Hepatocyte (in vitro differentiated cells): Measurements from ENCODE around the gene PTPRC. TPM values are rescaled to one million over a fixed set of nuclear protein-coding genes. Genes with fewer than 3 reads are reported as not detected.

Source experiments
- DNase-seq: peaks from one replicate; pipeline ENCODE4 v3.0.0-alpha.2; 2016; ENCODE audit warnings: low spot score
- H2AFZ ChIP-seq: fragments of 200-600 bp; sonication (generic); 2 replicates; pipeline ENCODE4 v1.6.0; 2016; ENCODE audit warnings: antibody characterized with exemption, mild to moderate bottlenecking
- H3K27ac ChIP-seq: fragments of 200-600 bp; sonication (generic); 2 replicates; pipeline ENCODE4 v1.5.1; 2016; ENCODE audit warnings: mild to moderate bottlenecking
- H3K27me3 ChIP-seq: fragments of 200-600 bp; sonication (generic); 2 replicates; pipeline ENCODE4 v1.6.1; 2016
- H3K36me3 ChIP-seq: fragments of 200-600 bp; sonication (generic); replicated peaks from 2 replicates; pipeline ENCODE4 v1.5.1; 2016; ENCODE audit warnings: low read depth; ENCODE audit not compliant: insufficient read depth
- H3K4me1 ChIP-seq: fragments of 200-600 bp; sonication (generic); 2 replicates; pipeline ENCODE4 v1.5.1; 2016; ENCODE audit warnings: mild to moderate bottlenecking, moderate library complexity; ENCODE audit not compliant: insufficient read depth
- H3K4me2 ChIP-seq: fragments of 200-600 bp; sonication (generic); 2 replicates; pipeline ENCODE4 v1.6.0; 2016
- H3K4me3 ChIP-seq: fragments of 200-600 bp; sonication (generic); 2 replicates; pipeline ENCODE4 v1.5.1; 2016; ENCODE audit warnings: mild to moderate bottlenecking
- H3K79me2 ChIP-seq: fragments of 200-600 bp; sonication (generic); 2 replicates; pipeline ENCODE4 v1.6.0; 2017; ENCODE audit warnings: mild to moderate bottlenecking
- H3K9me2 ChIP-seq: fragments of 200-600 bp; sonication (generic); replicated peaks from 2 replicates; pipeline ENCODE4 v1.6.0; 2017; ENCODE audit warnings: mild to moderate bottlenecking; ENCODE audit not compliant: insufficient read depth
- H3K9me3 ChIP-seq: fragments of 200-600 bp; sonication (generic); 2 replicates; pipeline ENCODE4 v1.5.1; 2016; ENCODE audit warnings: low read depth, mild to moderate bottlenecking
- H4K20me1 ChIP-seq: fragments of 200-600 bp; sonication (generic); 2 replicates; pipeline ENCODE4 v1.6.0; 2016; ENCODE audit warnings: mild to moderate bottlenecking; ENCODE audit not compliant: insufficient read depth, poor library complexity, severe bottlenecking
- EZH2 ChIP-seq: fragments of 200-600 bp; sonication (generic); IDR thresholded peaks from 2 replicates; pipeline ENCODE4 v1.6.1; 2016; ENCODE audit warnings: antibody characterized with exemption, mild to moderate bottlenecking, borderline replicate concordance
- EZH2phosphoT487 ChIP-seq: fragments of 200-600 bp; sonication (generic); IDR thresholded peaks from one replicate; pipeline ENCODE4 v1.6.1; 2018; ENCODE audit warnings: antibody characterized with exemption, mild to moderate bottlenecking, low read depth, moderate library complexity; ENCODE audit not compliant: unreplicated experiment, severe bottlenecking
- WGBS: methylation state at CpG from one replicate; pipeline ENCODE4 v1.1.6; 2016; ENCODE audit warnings: low lambda C conversion rate; ENCODE audit errors: missing lambda C conversion rate; 5-methylcytosine and 5-hydroxymethylcytosine counted together
- polyA plus RNA-seq: library from polyadenylated mRNA; unstranded; fragments of >200 nt; fragmentation: Nextera tagmentation; extraction: Ambion mirVana; gene quantifications from 2 replicates; pipeline ENCODE4 v1.2.1, GENCODE V29; 2016
- total RNA-seq: library from RNA; depleted of rRNA; stranded (reverse); fragments of >200 nt; gene quantifications from 2 replicates; pipeline ENCODE4 v1.2.3, GENCODE V29; 2014
- TF ChIP-seq, protein P1 (sequence below): fragments of 200-600 bp; sonication (generic); IDR thresholded peaks from 2 replicates; pipeline ENCODE4 v1.5.1; 2016; ENCODE audit warnings: antibody characterized with exemption, mild to moderate bottlenecking; ENCODE audit not compliant: poor library complexity

The PTPRC gene
- total and polyA plus RNA-seq, 2 experiments from 2014 or later = 0.87 TPM; not detected in 1

DNA sequence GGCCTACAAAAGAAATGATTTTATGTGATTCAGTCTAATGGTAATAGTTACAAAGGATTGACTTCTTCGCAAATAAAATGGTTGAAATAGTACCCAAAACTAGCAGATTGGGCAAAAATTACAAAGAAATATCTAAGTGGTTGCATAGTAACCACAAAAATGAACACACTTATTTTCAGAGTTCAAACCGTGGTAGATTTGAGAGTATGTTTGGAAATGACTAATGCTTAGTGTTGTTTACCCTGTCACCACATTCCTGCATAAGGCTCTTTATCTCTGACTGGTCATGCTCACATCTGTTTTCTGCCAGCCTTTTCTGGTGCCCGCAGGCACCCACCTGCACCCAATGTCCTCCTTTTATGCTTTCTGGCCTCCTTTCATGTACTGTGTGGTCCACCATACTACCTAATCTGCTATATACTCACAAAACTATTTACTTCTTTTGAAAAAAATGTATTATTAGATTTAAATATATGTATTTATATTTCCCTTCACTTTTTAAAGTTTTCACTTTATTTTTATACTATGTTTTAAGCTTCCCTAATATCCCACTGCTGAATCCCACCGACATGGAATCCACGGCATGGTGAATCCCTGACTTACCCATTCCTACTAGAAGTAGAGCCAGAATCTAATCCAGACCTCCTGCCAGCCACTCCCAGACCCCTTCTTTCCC is 30.3 kb downstream of the PTPRC start:
- Histone ChIP-seq H3K4me1 (no peaks in the 10 kb centered on the region), H3K36me3 (no peaks in the 10 kb centered on the region), H3K27ac (no peak overlapping the region), H4K20me1 (no peaks in the 10 kb centered on the region), H3K79me2 (no peaks in the 10 kb centered on the region), H3K4me3 (no peak overlapping the region), H3K27me3 (no peaks in the 10 kb centered on the region), H2AFZ (no peak overlapping the region), H3K9me2 (no peaks in the 10 kb centered on the region), H3K4me2 (no peak overlapping the region), H3K9me3 (no peaks in the 10 kb centered on the region)
- 53% methylated on average over 5 of the region's 5 CpGs for WGBS
- peak; percentile 9 for DNase-seq
- TF ChIP-seq EZH2phosphoT487 = no peak
- TF ChIP-seq, protein P1, sequence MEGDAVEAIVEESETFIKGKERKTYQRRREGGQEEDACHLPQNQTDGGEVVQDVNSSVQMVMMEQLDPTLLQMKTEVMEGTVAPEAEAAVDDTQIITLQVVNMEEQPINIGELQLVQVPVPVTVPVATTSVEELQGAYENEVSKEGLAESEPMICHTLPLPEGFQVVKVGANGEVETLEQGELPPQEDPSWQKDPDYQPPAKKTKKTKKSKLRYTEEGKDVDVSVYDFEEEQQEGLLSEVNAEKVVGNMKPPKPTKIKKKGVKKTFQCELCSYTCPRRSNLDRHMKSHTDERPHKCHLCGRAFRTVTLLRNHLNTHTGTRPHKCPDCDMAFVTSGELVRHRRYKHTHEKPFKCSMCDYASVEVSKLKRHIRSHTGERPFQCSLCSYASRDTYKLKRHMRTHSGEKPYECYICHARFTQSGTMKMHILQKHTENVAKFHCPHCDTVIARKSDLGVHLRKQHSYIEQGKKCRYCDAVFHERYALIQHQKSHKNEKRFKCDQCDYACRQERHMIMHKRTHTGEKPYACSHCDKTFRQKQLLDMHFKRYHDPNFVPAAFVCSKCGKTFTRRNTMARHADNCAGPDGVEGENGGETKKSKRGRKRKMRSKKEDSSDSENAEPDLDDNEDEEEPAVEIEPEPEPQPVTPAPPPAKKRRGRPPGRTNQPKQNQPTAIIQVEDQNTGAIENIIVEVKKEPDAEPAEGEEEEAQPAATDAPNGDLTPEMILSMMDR = no peak
- no peak for TF ChIP-seq EZH2

DNA sequence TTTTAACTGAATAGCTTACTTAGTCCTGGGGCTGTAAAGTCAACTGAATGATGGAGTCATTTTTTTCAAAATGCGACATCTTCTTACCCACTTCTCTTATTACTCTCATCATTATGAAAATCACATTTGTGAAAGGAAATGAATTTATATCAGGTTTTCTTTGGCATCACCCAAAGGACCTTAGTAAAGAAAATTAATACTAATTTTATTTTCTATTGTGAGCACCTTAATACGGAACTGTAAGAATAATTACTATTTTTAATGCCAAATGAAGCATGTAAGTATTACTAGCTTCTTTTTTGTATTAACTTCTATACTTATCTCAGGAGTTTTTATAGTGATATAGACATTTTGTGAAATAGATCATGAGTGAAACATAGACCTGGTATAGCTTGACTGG is 30.9 kb downstream of the PTPRC start:
- TF ChIP-seq, protein P1 = no peak
- no peak for TF ChIP-seq EZH2phosphoT487
- TF ChIP-seq EZH2 = no peak
- H4K20me1 ChIP-seq = no peaks in the 10 kb centered on the region
- WGBS = 95% methylated on average over 2 of the region's 2 CpGs

DNA sequence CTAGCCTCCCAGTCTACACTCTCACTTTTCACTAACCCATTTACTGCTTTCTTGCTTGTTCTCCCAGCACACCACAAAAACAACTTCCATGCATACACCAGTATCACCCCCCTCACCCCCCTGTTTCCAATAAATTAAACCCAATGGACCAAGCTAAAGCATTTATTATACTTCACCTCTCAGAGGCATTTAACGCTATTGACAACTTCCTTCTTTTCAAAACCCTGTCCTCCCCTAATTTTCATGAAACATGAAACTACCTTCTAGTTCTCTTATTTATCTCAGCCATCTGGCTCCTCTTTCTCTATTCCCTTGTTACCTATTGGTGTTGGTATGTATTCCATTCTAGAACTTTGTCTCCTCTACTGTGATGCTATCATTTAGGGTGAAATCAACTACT is 32.3 kb downstream of the PTPRC start:
- DNase-seq = no peak
- Histone ChIP-seq H3K4me2 (no peak overlapping the region), H3K9me2 (no peaks in the 10 kb centered on the region), H2AFZ (no peak overlapping the region), H3K27me3 (no peaks in the 10 kb centered on the region), H3K9me3 (no peaks in the 10 kb centered on the region), H4K20me1 (no peaks in the 10 kb centered on the region), H3K4me1 (no peaks in the 10 kb centered on the region), H3K4me3 (no peak overlapping the region), H3K36me3 (no peaks in the 10 kb centered on the region), H3K27ac (no peak overlapping the region), H3K79me2 (no peaks in the 10 kb centered on the region)
- WGBS = 75% methylated on average over 1 of the region's 1 CpG
- TF ChIP-seq EZH2phosphoT487 = no peak
- no peak for TF ChIP-seq EZH2

More for the DNA sequence above, 30.9 kb downstream of the PTPRC start:
- Histone ChIP-seq H3K36me3 (no peaks in the 10 kb centered on the region), H3K9me2 (no peaks in the 10 kb centered on the region), H3K27me3 (no peaks in the 10 kb centered on the region), H3K4me3 (no peak overlapping the region), H3K9me3 (no peaks in the 10 kb centered on the region), H3K4me1 (no peaks in the 10 kb centered on the region), H3K79me2 (no peaks in the 10 kb centered on the region), H3K4me2 (no peak overlapping the region), H3K27ac (no peak overlapping the region), H2AFZ (no peak overlapping the region)
- DNase-seq = no peak

DNA sequence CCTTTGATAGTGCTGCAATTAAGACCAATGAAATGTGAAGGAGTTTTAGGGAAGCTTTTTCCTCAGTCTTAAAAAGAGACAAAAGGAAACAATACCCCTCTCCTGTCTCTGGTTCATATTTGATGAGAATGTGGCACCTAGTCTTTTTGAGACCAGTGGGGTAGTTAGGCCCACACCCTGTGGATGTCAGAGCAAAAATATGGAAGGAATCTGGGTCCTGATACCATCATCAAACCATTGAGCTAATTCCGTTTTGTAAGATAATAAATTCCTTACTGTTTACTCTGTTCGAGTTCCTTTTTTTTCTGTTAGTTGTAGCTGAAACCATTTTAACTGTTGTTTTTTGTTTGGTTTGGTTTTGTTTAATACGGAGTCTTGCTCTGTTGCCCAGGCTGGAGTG is 33.3 kb downstream of the PTPRC start:
- Histone ChIP-seq H2AFZ (no peak overlapping the region), H3K27ac (no peak overlapping the region), H3K9me2 (no peaks in the 10 kb centered on the region), H3K79me2 (no peaks in the 10 kb centered on the region), H4K20me1 (no peaks in the 10 kb centered on the region), H3K9me3 (no peaks in the 10 kb centered on the region), H3K4me3 (no peak overlapping the region), H3K4me1 (no peaks in the 10 kb centered on the region), H3K4me2 (no peak overlapping the region), H3K27me3 (no peaks in the 10 kb centered on the region), H3K36me3 (no peaks in the 10 kb centered on the region)
- WGBS = 50% methylated on average over 3 of the region's 3 CpGs
- DNase-seq = no peak
- no peak for TF ChIP-seq EZH2phosphoT487
- TF ChIP-seq EZH2 = no peak
- TF ChIP-seq, protein P1 = no peak
